Activated CD4-positive, alpha-beta T cell treated with anti-CD3 and anti-CD28 coated beads, Interleukin-2, amount 50 U/mL, for 24 hours (primary cell): ENCODE measurements around the gene PSG1.
"Not testable (repeated sequence)": the region's sequence is repeated elsewhere in the genome, so short reads cannot be mapped to it uniquely, and the experiment has no call there.

Experiments used
- DNase-seq, 2 donors: peaks; one replicate each; pipeline ENCODE4 v3.0.0-alpha.2; 2020; ENCODE audit warnings: low read depth in 1 of 2, low spot score in 1 of 2

The PSG1 gene

DNA sequence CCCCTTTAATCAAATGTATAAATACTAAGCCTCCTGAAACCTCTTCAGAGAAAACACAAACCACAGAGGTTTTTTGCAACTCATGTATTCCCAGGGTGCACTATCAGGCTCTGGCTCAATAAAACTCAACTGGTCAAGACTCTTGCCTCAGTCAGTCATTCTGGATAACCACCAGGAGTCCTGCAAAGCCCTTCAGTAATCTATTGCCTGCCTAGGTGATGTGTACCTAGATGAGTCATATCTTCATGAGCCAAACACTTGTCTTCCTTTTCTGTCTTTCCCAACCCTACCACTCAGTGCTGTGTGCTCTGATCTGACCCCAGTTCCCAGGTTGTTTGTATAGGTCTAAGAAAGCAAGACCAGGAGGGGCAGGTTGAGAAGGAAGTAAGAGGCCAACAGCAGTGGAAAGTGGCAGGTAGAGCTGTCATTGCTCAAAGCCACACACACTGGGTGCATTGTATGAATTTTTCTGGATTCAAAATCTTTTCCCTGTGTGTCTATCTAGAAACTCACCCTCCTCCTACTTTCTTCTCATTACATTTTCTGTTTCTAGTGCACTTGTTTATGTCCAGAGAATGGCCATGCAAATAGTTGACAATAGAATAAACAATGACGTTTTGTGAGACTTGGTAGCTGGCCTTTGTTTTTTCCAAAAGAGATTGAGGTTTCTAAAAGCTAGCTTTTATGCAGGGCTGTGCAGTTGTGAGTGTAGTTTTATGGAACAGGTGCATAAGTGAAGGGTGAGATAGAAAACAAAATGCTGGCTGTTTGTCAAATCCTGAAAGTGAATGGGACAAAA lies 48.1 kb downstream of the PSG1 start:
- DNase-seq = no peak

DNA sequence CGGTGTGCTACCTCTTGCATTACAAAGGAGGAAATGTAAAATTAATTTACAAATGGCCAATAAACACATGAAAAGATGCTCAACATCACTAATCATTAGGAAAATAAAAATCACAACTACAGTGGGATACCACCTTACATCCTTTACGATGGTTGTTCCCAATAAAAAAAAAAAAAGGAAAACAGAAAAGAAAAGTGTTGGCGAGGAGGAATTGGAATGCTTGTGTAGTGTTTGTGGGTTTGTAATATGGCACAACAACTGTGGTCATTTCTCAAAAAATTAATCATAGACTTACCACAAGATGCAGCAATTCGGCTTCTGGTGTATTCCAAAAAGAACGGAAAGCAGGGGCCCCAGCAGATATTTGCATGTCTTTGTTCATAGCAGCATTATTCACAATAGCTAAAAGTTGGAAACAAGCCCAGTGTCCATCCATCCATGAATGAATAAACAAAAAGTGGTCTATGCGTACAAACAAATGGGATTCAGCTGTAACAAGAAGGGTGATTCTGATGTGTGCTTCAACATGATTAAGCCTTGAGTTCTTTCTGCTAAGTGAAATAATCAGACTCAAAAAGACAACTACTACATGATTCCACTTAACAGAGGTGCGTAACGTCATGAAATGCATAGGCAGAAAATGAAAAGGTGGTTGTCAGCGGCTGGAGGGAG lies 58.1 kb downstream of the PSG1 start:
- DNase-seq = not testable (repeated sequence)

DNA sequence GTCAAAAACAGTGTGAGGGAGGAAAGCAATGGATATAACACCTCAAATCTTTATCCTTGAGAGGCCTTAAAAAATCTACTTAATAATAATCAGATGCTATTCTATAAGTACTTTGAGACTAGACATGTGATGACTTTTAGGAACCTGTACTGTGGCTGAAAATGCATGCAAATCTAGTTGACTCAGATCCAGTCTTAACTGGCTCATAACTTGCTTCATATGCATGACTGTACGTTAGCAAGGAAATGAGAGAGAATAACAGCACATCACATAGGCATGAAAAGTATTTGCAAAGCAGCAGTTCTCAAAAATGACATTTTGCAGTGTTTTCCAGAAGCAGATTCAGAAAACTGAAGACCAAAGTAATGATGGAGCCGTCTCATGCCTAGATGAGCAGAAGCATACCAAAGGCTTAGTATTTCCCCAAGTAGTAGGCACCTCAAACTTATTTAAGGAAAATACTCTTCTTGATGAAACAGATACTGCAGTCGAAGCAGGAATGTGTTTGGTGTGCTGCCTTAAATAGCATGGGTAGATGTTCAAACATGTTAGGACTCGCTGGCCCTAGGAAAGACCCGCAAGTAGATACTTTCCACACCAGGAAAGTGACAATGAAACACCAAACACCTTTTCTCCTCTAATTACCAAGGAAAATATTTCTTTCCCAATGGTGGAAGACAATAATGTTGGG lies 59.4 kb downstream of the PSG1 start:
- DNase-seq = not testable (repeated sequence)

DNA sequence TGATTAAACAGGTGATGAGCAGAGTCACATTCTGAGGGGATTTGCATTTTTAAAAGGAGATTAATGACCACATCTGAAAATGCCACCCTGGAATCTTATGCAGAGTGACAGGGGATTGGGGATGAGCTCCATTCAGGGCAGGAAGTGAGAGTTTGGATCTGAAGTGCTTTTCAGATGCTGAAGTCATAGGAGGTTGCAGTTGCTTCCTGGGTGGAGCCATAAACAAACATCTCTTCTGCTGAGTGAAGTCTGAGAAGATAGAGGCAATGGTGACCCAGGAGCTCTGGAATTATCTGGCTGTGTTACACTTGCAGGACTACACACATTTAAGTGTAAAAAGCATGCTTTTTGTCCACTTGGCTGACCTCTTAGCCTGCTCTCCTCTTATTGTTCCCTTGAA lies 62.6 kb downstream of the PSG1 start:
- DNase-seq = no peak
